CD14-positive monocyte (primary cell): Measurements from ENCODE around the gene ADGRL4. TPM values are rescaled to one million over a fixed set of nuclear protein-coding genes. Genes with fewer than 3 reads are reported as not detected.
"Not testable (repeated sequence)": the region's sequence is repeated elsewhere in the genome, so short reads cannot be mapped to it uniquely, and the experiment has no call there.

Experiments used
- DNase-seq, 3 donors: peaks; one replicate each; pipeline ENCODE4 v3.0.0-alpha.2; 2011 to 2022
- H2AFZ ChIP-seq: 2 replicates; pipeline ENCODE4 v1.6.0; 2012; ENCODE audit warnings: mild to moderate bottlenecking, low read depth, low read length, inconsistent platforms; ENCODE audit not compliant: insufficient read depth, poor library complexity, severe bottlenecking
- H3K27ac ChIP-seq, 2 donors: 1 replicate in 1 of 2; 2 replicates in 1 of 2; pipeline ENCODE4 v1.5.1; 2012 to 2013; ENCODE audit warnings: low read length in 2 of 2, control low read depth in 1 of 2, inconsistent platforms in 1 of 2, low read depth in 1 of 2, mild to moderate bottlenecking in 1 of 2
- H3K27me3 ChIP-seq, 2 donors: one replicate each; pipeline versions ENCODE4 v1.6.0 to v1.6.1; 2011 to 2013; ENCODE audit warnings: low read length in 2 of 2; ENCODE audit not compliant: control insufficient read depth in 2 of 2, insufficient read depth in 2 of 2
- H3K36me3 ChIP-seq, 2 donors: replicated peaks in 1 of 2; 1 replicate in 1 of 2; 2 replicates in 1 of 2; pipeline versions ENCODE4 v1.5.1 to v1.6.1; 2012 to 2013; ENCODE audit warnings: low read length in 2 of 2, control low read depth in 1 of 2, inconsistent platforms in 1 of 2, mild to moderate bottlenecking in 1 of 2; ENCODE audit not compliant: insufficient read depth in 2 of 2, control insufficient read depth in 1 of 2
- H3K4me1 ChIP-seq, 2 donors: 1 replicate in 1 of 2; 2 replicates in 1 of 2; pipeline versions ENCODE4 v1.5.1 to v1.6.1; 2012 to 2013; ENCODE audit warnings: low read length in 2 of 2, control low read depth in 1 of 2, inconsistent platforms in 1 of 2, mild to moderate bottlenecking in 1 of 2, moderate library complexity in 1 of 2; ENCODE audit not compliant: insufficient read depth in 2 of 2, control insufficient read depth in 1 of 2
- H3K4me2 ChIP-seq: replicated peaks from 2 replicates; pipeline ENCODE3; 2012; ENCODE audit warnings: low read length, moderate library complexity, mild to moderate bottlenecking; ENCODE audit not compliant: poor library complexity, severe bottlenecking; ENCODE audit errors: extremely low read depth
- H3K4me3 ChIP-seq, 3 experiments: fragments of 200-600 bp in 1 of 3; sonication (generic) in 1 of 3; replicated peaks in 1 of 3; 1 replicate in 2 of 3; 2 replicates in 1 of 3; pipeline ENCODE4 v1.5.1; 2011 to 2013; ENCODE audit warnings: low read length in 3 of 3, mild to moderate bottlenecking in 3 of 3, control low read depth in 2 of 3, low read depth in 2 of 3, inconsistent platforms in 1 of 3, moderate library complexity in 1 of 3
- H3K79me2 ChIP-seq: 2 replicates; pipeline ENCODE4 v1.6.0; 2012; ENCODE audit warnings: mild to moderate bottlenecking, control low read depth, inconsistent platforms, low read length, moderate library complexity; ENCODE audit not compliant: insufficient read depth
- H3K9ac ChIP-seq: 2 replicates; pipeline ENCODE4 v1.6.0; 2017; ENCODE audit warnings: low read length, mild to moderate bottlenecking; ENCODE audit not compliant: insufficient read depth, poor library complexity, severe bottlenecking
- H3K9me3 ChIP-seq, 2 donors: replicated peaks in 1 of 2; 1 replicate in 1 of 2; 2 replicates in 1 of 2; pipeline versions ENCODE4 v1.5.1 to v1.6.1; 2012 to 2013; ENCODE audit warnings: low read length in 2 of 2, control low read depth in 1 of 2; ENCODE audit not compliant: control insufficient read depth in 1 of 2, insufficient read depth in 1 of 2
- H4K20me1 ChIP-seq: 2 replicates; pipeline ENCODE4 v1.6.0; 2012; ENCODE audit warnings: mild to moderate bottlenecking, low read length, control low read depth, moderate library complexity; ENCODE audit not compliant: insufficient read depth
- H3K27ac Mint-ChIP-seq, 7 donors: one replicate each; pipeline ENCODE4 v1.8.0; 2020; ENCODE audit warnings: mild to moderate bottlenecking in 7 of 7, mixed read lengths in 7 of 7, moderate library complexity in 6 of 7, inconsistent platforms in 2 of 7
- H3K27me3 Mint-ChIP-seq, 3 donors: one replicate each; pipeline ENCODE4 v1.8.0; 2021 to 2022; ENCODE audit warnings: low read depth in 3 of 3, mild to moderate bottlenecking in 3 of 3, mixed read lengths in 3 of 3, moderate library complexity in 3 of 3, inconsistent platforms in 1 of 3
- H3K36me3 Mint-ChIP-seq, 2 donors: one replicate each; pipeline ENCODE4 v1.8.0; 2020; ENCODE audit warnings: mixed read lengths in 2 of 2, inconsistent platforms in 1 of 2, mild to moderate bottlenecking in 1 of 2
- H3K4me1 Mint-ChIP-seq: one replicate; pipeline ENCODE4 v1.8.0; 2020; ENCODE audit warnings: mild to moderate bottlenecking, mixed read lengths
- H3K4me3 Mint-ChIP-seq, 2 donors: one replicate each; pipeline ENCODE4 v1.8.0; 2020; ENCODE audit warnings: mild to moderate bottlenecking in 2 of 2, mixed read lengths in 2 of 2, moderate library complexity in 1 of 2
- H3K9me3 Mint-ChIP-seq, 7 donors: one replicate each; pipeline ENCODE4 v1.8.0; 2020 to 2022; ENCODE audit warnings: mixed read lengths in 7 of 7, mild to moderate bottlenecking in 6 of 7, moderate library complexity in 6 of 7, inconsistent platforms in 2 of 7
- CTCF ChIP-seq: fragments of 200-600 bp; IDR thresholded peaks from one replicate; pipeline ENCODE4 v1.8.0; 2022; ENCODE audit warnings: antibody characterized with exemption, mild to moderate bottlenecking
- WGBS: methylation state at CpG from one replicate; pipeline ENCODE4 v1.1.5; 2013; ENCODE audit warnings: missing lambda C conversion rate; ENCODE audit not compliant: insufficient coverage; 5-methylcytosine and 5-hydroxymethylcytosine counted together
- intact Hi-C, 2 donors: fragments of 100-400 bp; cut with micrococcal nuclease; formaldehyde crosslinking; loops; one replicate each; pipeline versions ENCODE4 v1.15.0 to v1.15.1; 2023
- polyA plus RNA-seq, 3 donors: library from polyadenylated mRNA; depleted of rRNA in 1 of 3; unstranded in 2 of 3; stranded (reverse) in 1 of 3; fragments of 300-500 nt in 2 of 3; fragments of >200 nt in 1 of 3; fragmentation: Illumina TruSeq in 2 of 3; gene quantifications; 1 replicate in 2 of 3; 2 replicates in 1 of 3; pipeline ENCODE4 v1.2.3, GENCODE V29; 2012 to 2021

ADGRL4 gene
- polyA plus RNA-seq, 3 donors: not detected

GRCh38 chr1:78872801-78873200 lies 133.7 kb downstream of the ADGRL4 start:
- WGBS: no CpG with 5 or more reads among the region's 4 CpGs
- H2AFZ ChIP-seq, H3K4me3 Mint-ChIP-seq, H3K4me1 ChIP-seq, H3K4me2 ChIP-seq, H3K79me2 ChIP-seq, H3K36me3 Mint-ChIP-seq, H3K4me1 Mint-ChIP-seq, intact Hi-C loops, H3K27me3 ChIP-seq, H3K27me3 Mint-ChIP-seq, H3K27ac ChIP-seq, H3K4me3 ChIP-seq, H3K27ac Mint-ChIP-seq, H4K20me1 ChIP-seq, H3K9ac ChIP-seq, DNase-seq, H3K36me3 ChIP-seq: not testable (repeated sequence)
- peaks cover 0 to 13% of the 10 kb centered on the region in 2 donors for H3K9me3 ChIP-seq
- H3K9me3 Mint-ChIP-seq: peaks cover 5 to 21% (median 8%) of the 10 kb centered on the region in 7 donors

GRCh38 chr1:78871249-78871648 lies 135.3 kb downstream of the ADGRL4 start:
- Mint-ChIP-seq H3K27ac (no peak overlapping the region), H3K4me1 (no peaks in the 10 kb centered on the region), H3K36me3 (no peaks in the 10 kb centered on the region), H3K27me3 (peaks cover 0 to 3% (median 1%) of the 10 kb centered on the region in 3 donors), H3K4me3 (no peak overlapping the region), H3K9me3 (peaks cover 5 to 21% (median 8%) of the 10 kb centered on the region in 7 donors)
- H3K27ac ChIP-seq: no peak overlapping the region
- H3K4me3 ChIP-seq: no peak overlapping the region
- H3K4me2 ChIP-seq: no peak overlapping the region
- H3K9ac ChIP-seq: no peak overlapping the region
- H2AFZ ChIP-seq: no peak overlapping the region
- no peak for TF ChIP-seq CTCF
- H3K9me3 ChIP-seq: peaks cover 0 to 13% of the 10 kb centered on the region in 2 donors
- intact Hi-C loops: no loop called here
- 60% methylated on average over 1 of the region's 1 CpG for WGBS
- H3K79me2 ChIP-seq: no peaks in the 10 kb centered on the region
- DNase-seq: no peak
- H3K36me3 ChIP-seq: no peaks in the 10 kb centered on the region
- no peaks in the 10 kb centered on the region for H3K27me3 ChIP-seq
- no peaks in the 10 kb centered on the region for H4K20me1 ChIP-seq
- H3K4me1 ChIP-seq: no peaks in the 10 kb centered on the region
